HepG2 (cell line): ENCODE measurements around the gene HDAC3. TPM values are rescaled to one million over a fixed set of nuclear protein-coding genes. Genes with fewer than 3 reads are reported as not detected.
A peak's percentile ranks its signal among the peaks of the same experiment; 100 is the strongest.

Experiments used
- ATAC-seq: fragments of 200-7000 bp; cut with Tn5 transposase; 3 replicates; pipeline ENCODE4 v1.9.1; 2020; ENCODE audit warnings: mild to moderate bottlenecking, moderate library complexity
- BruUV-seq: library from RNA; stranded (reverse); fragments of 400-500 nt; replicated peaks from 2 replicates; lab custom pipeline; 2021; lab: Mats Ljungman, UMichigan
- CTCF ChIA-PET: fragments of 300-600 bp; formaldehyde crosslinking; extraction: SDS; loops from one replicate; lab custom pipeline; 2021; ENCODE audit warnings: low total read pairs, inconsistent platforms, low intra/inter-chr PET ratio; lab: Yijun Ruan, JAX
- POLR2A ChIA-PET: fragments of 350-600 bp; sonication (Branson Sonifier 250); formaldehyde crosslinking; loops from one replicate; lab custom pipeline; 2020; ENCODE audit warnings: antibody characterized with exemption, inconsistent platforms; lab: Yijun Ruan, JAX
- DNase-seq: peaks from one replicate; pipeline ENCODE4 v3.0.0-alpha.2; 2015; ENCODE audit warnings: low spot score
- FAIRE-seq: peaks from 3 replicates; lab custom pipeline; 2011; peaks lifted over from hg19 to GRCh38; lab: Jason Lieb, UNC
- H2AFZ ChIP-seq: one replicate; pipeline ENCODE4 v1.6.1; 2011; ENCODE audit warnings: low read length, inconsistent platforms
- H3K27ac ChIP-seq: fragments of 300-600 bp; 3 replicates; pipeline ENCODE4 v1.8.0; 2011; ENCODE audit warnings: mixed run types, mild to moderate bottlenecking, mixed read lengths, low read length, inconsistent platforms; ENCODE audit not compliant: insufficient read depth; ENCODE audit errors: extremely low read length
- H3K27me3 ChIP-seq, 2 experiments: fragments of 200-600 bp in 1 of 2; 2 replicates in 1 of 2; 3 replicates in 1 of 2; pipeline versions ENCODE4 v1.6.0 to v1.8.0; 2011; ENCODE audit warnings: low read length in 2 of 2, mild to moderate bottlenecking in 2 of 2, moderate library complexity in 2 of 2, inconsistent platforms in 1 of 2; ENCODE audit not compliant: insufficient read depth in 2 of 2, control insufficient read depth in 1 of 2
- H3K36me3 ChIP-seq, 2 experiments: fragments of 200-600 bp in 1 of 2; replicated peaks in 1 of 2; 2 replicates in 1 of 2; 3 replicates in 1 of 2; pipeline versions ENCODE4 v1.5.1 to v1.8.0; 2011; ENCODE audit warnings: low read length in 2 of 2, inconsistent platforms in 1 of 2; ENCODE audit not compliant: insufficient read depth in 2 of 2, control insufficient read depth in 1 of 2
- H3K4me1 ChIP-seq: 2 replicates; pipeline ENCODE4 v1.5.1; 2012; ENCODE audit warnings: low read length, inconsistent platforms; ENCODE audit not compliant: insufficient read depth
- H3K4me2 ChIP-seq: 2 replicates; pipeline ENCODE4 v1.6.0; 2011; ENCODE audit warnings: low read depth, low read length, inconsistent platforms
- H3K4me3 ChIP-seq, 3 experiments: fragments of 200-600 bp in 1 of 3; sonication (generic), shearing (Covaris generic) in 1 of 3; replicated peaks in 1 of 3; 2 replicates each; pipeline ENCODE4 v1.5.1; 2011 to 2016; ENCODE audit warnings: low read length in 3 of 3, inconsistent platforms in 2 of 3, low read depth in 2 of 3, mild to moderate bottlenecking in 2 of 3, control low read depth in 1 of 3, mixed read lengths in 1 of 3; ENCODE audit not compliant: insufficient read depth in 1 of 3
- H3K79me2 ChIP-seq: one replicate; pipeline ENCODE4 v1.6.1; 2011; ENCODE audit warnings: low read length, inconsistent platforms; ENCODE audit not compliant: insufficient read depth
- H3K9ac ChIP-seq: 2 replicates; pipeline ENCODE4 v1.6.0; 2011; ENCODE audit warnings: mild to moderate bottlenecking, low read depth, low read length, inconsistent platforms; ENCODE audit not compliant: insufficient read depth
- H3K9me3 ChIP-seq: 2 replicates; pipeline ENCODE4 v1.5.1; 2012; ENCODE audit warnings: mild to moderate bottlenecking, low read length
- H4K20me1 ChIP-seq: 2 replicates; pipeline ENCODE4 v1.6.0; 2011; ENCODE audit warnings: inconsistent platforms, mild to moderate bottlenecking, low read length, moderate library complexity; ENCODE audit not compliant: insufficient read depth
- ARID4A ChIP-seq: sonication (generic); formaldehyde crosslinking; IDR thresholded peaks from 2 replicates; pipeline ENCODE4 v1.5.0; 2020; ENCODE audit warnings: mild to moderate bottlenecking, missing genetic modification reagents, borderline replicate concordance
- HNRNPUL1 ChIP-seq: fragments of 200-400 bp; formaldehyde crosslinking; IDR thresholded peaks from 2 replicates; pipeline ENCODE4 v1.6.1; 2017; ENCODE audit warnings: low read depth, mild to moderate bottlenecking, low read length, moderate library complexity
- NFKB2 ChIP-seq: sonication (generic); formaldehyde crosslinking; IDR thresholded peaks from 2 replicates; pipeline ENCODE4 v1.4.0; 2020; ENCODE audit warnings: missing genetic modification reagents, borderline replicate concordance
- PRPF4 ChIP-seq: fragments of 200-400 bp; formaldehyde crosslinking; IDR thresholded peaks from 2 replicates; pipeline ENCODE4 v1.6.1; 2016; ENCODE audit warnings: low read length, low read depth; ENCODE audit not compliant: poor library complexity, severe bottlenecking
- ZNF121 ChIP-seq: sonication (generic); formaldehyde crosslinking; IDR thresholded peaks from 2 replicates; pipeline ENCODE4 v1.5.0; 2020; ENCODE audit warnings: mild to moderate bottlenecking, missing genetic modification reagents
- ZNF362 ChIP-seq: sonication (generic); formaldehyde crosslinking; IDR thresholded peaks from 2 replicates; pipeline ENCODE4 v1.4.0; 2020; ENCODE audit warnings: missing genetic modification reagents, mild to moderate bottlenecking, borderline replicate concordance
- ZNF724P ChIP-seq: sonication (generic); formaldehyde crosslinking; IDR thresholded peaks from 2 replicates; pipeline ENCODE4 v1.8.0; 2022; ENCODE audit warnings: missing genetic modification reagents, borderline replicate concordance
- ZNF770 ChIP-seq: sonication (generic); formaldehyde crosslinking; IDR thresholded peaks from 2 replicates; pipeline ENCODE4 v1.5.0; 2020; ENCODE audit warnings: mild to moderate bottlenecking, missing genetic modification reagents
- WGBS: methylation state at CpG from one replicate; pipeline ENCODE4 v1.1.6; 2017; ENCODE audit warnings: low lambda C conversion rate; 5-methylcytosine and 5-hydroxymethylcytosine counted together
- in situ Hi-C: cut with HindIII; loops from 2 replicates; pipeline ENCODE4 v1.10.0; 2017; ENCODE audit warnings: low pct_unique_long_range_greater_than_20kb; ENCODE audit not compliant: extremely low pct_ligation_motif_present
- intact Hi-C: fragments of 100-400 bp; cut with micrococcal nuclease; formaldehyde crosslinking; loops from one replicate; pipeline ENCODE4 v1.10.0; 2022; ENCODE audit not compliant: unreplicated experiment
- polyA plus RNA-seq, 8 experiments: library from polyadenylated mRNA; depleted of rRNA in 3 of 8; stranded (reverse) in 7 of 8; unstranded in 1 of 8; fragments of >200 nt; fragmentation: Illumina TruSeq in 4 of 8; extraction: Trizol in 4 of 8; gene quantifications; 2 replicates each; pipeline versions ENCODE4 v1.2.1 to v1.2.3, GENCODE V29; 2011 to 2016; ENCODE audit warnings: low read depth in 4 of 8, missing spikeins in 1 of 8, mixed read lengths in 1 of 8; ENCODE audit not compliant: insufficient read depth in 1 of 8
- total RNA-seq, 5 experiments: library from RNA; depleted of rRNA; stranded (reverse); fragments of >200 nt; fragmentation: Illumina TruSeq; extraction: Trizol; gene quantifications; 2 replicates each; pipeline ENCODE4 v1.2.3, GENCODE V29; 2016; ENCODE audit warnings: low read depth in 1 of 5

HDAC3 gene
- total and polyA plus RNA-seq, 2 of the 13 experiments (the other 11 are each of a cell fraction or from before 2014, with no cell fraction given): 84.0 to 94.1 TPM

DNA sequence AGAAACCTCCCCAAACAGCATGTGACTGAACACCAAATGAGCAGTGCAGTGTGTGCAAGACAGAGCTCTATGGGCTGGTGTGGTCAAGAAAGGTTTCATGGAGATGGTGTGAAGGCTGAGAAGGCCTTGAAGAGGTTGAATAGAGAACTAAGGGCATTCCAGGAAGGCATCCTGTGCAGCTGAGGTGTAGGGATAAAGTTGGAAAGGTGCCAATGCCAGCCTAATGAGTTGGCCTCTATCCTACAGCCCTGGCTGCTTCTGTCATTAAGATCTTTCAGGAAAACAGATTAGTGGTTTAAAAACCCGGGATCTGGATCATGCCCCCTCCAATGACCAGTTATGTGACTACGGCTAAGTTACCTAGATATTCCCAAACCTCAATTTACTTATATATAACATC lies 4.0 kb downstream of the HDAC3 start (continued):
- no peak for TF ChIP-seq ZNF724P

GRCh38 chr5:141630570-141631140 lies 6.0 kb downstream of the HDAC3 start:
- 96% methylated on average over 5 of the region's 5 CpGs for WGBS
- ATAC-seq: no peak
- Histone ChIP-seq H4K20me1 (peaks cover 5% of the 10 kb centered on the region), H3K36me3 (peaks cover 25 to 57% of the 10 kb centered on the region in 2 experiments), H3K9ac (no peak overlapping the region), H3K4me3 (no peak overlapping the region), H2AFZ (no peak overlapping the region), H3K9me3 (no peaks in the 10 kb centered on the region), H3K27me3 (no peaks in the 10 kb centered on the region), H3K79me2 (peaks cover 38% of the 10 kb centered on the region), H3K4me1 (peaks cover 27% of the 10 kb centered on the region), H3K4me2 (no peak overlapping the region), H3K27ac (no peak overlapping the region)
- DNase-seq: no peak
- in situ Hi-C loops (no loop called here), intact Hi-C loops (no loop called here)
- CTCF ChIA-PET: no interaction called here
- no TSS peak for BruUV-seq
- FAIRE-seq: no peak
- POLR2A ChIA-PET: no interaction called here
- TF ChIP-seq ZNF770 (CRISPR knock-in tag): peak; percentile 71
- no peak for TF ChIP-seq HNRNPUL1
- peak; percentile 40; the same call in 1 of the 2 replicates for TF ChIP-seq ZNF362
- no peak for TF ChIP-seq PRPF4
- no peak for TF ChIP-seq ARID4A
- peak; percentile 86 for TF ChIP-seq ZNF121 (CRISPR knock-in tag)
- no peak for TF ChIP-seq NFKB2 (CRISPR knock-in tag)
